ENCODE results near the gene DNAI2. TPM values are rescaled to one million over a fixed set of nuclear protein-coding genes. Genes with fewer than 3 reads are reported as not detected.

Gene DNAI2
- polyA plus RNA-seq, 1 of the 3 experiments (the other 2 are of a cell fraction) = not detected

DNA sequence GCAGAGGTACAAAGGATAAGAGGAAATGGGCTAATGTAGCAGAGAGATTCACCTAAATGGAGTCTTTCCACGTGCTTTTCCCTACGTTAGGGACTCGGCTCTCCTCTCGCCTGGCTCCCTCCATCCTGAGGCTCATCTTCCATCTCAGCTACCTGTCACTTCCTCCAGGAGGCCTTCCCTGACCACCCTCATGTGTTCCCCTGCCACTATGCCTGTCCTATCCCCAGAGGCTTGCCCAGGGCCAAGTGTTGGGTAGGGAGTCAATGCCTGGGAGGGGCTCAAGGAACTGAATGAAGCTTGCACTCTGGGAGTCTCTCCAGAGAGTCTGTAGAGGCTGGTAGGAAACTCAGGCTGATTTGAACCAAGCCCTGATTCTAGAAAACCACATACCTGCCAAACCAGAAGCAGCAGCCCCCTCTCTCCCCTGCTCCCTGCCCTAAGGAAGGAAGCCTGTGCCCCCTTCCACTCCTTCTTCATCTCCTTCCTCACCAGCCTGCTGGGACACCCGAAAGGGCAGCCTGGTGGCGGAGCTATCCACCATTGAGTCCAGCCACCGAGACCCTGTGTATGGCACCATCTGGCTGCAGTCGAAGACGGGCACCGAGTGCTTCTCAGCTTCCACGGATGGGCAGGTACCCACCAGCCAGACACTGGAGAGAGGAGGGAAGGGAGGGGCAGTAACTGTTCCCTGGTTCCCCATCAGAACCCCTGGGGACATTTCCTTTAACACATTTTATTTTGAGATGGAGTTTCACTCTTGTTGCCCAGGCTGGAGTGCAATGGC, 25.4 kb downstream of the DNAI2 start:
- Histone ChIP-seq H3K4me3 (ENCODE audit: low read depth in 2 of 2, low read length in 1 of 2) (no peak overlapping the region), H3K36me3 (replicated peaks in 1 of 2; ENCODE audit: control insufficient read depth in 1 of 2, insufficient read depth in 2 of 2, low read length in 1 of 2) (no peaks in the 10 kb centered on the region), H3K9me3 (peaks cover 4% of the 10 kb centered on the region; the same call in 1 of the 2 replicates), H4K20me1 (ENCODE audit: insufficient read depth) (no peaks in the 10 kb centered on the region), H3K9me2 (no peaks in the 10 kb centered on the region), H3K79me2 (ENCODE audit: insufficient read depth) (no peaks in the 10 kb centered on the region), H2AFZ (ENCODE audit: low read depth) (no peak overlapping the region), H3K27me3 (ENCODE audit: insufficient read depth) (no peaks in the 10 kb centered on the region), H3K27ac (ENCODE audit: low read depth in 2 of 2, low read length in 1 of 2) (no peak overlapping the region), H3F3A (replicated peaks; ENCODE audit: insufficient read depth) (no peaks in the 10 kb centered on the region), H3K9ac (no peak overlapping the region), H3K4me1 (ENCODE audit: control insufficient read depth in 1 of 2, insufficient read depth in 2 of 2, low read depth in 1 of 2, low read length in 1 of 2) (peaks cover 0 to 3% of the 10 kb centered on the region in 2 experiments; a peak in 1 of 4 replicates), H3K4me2 (no peak overlapping the region)
- no peak for DNase-seq
- WGBS (ENCODE audit: low lambda C conversion rate) = 37% methylated on average over 10 of the region's 11 CpGs
- ChIA-PET CTCF (interaction anchor here (0.5 to 7.8 kb wide), 22 partner anchors 9 to 437 kb away, joined by 3 to 93 read pairs (median 5); partner anchors contain the start of genes RPL38 and TTYH2), POLR2A (interaction anchor here (0.6 kb wide), 1 partner anchor 96 kb away, joined by 3 read pairs; the partner anchor contains the start of gene RPL38)
- TF ChIP-seq FOXM1 (IDR thresholded peaks at IDR 0.05; ENCODE audit: low read depth) = no peak
- no peak for TF ChIP-seq GATA2 (CRISPR knock-in tag; IDR thresholded peaks at IDR 0.05)
- TF ChIP-seq, protein P1, sequence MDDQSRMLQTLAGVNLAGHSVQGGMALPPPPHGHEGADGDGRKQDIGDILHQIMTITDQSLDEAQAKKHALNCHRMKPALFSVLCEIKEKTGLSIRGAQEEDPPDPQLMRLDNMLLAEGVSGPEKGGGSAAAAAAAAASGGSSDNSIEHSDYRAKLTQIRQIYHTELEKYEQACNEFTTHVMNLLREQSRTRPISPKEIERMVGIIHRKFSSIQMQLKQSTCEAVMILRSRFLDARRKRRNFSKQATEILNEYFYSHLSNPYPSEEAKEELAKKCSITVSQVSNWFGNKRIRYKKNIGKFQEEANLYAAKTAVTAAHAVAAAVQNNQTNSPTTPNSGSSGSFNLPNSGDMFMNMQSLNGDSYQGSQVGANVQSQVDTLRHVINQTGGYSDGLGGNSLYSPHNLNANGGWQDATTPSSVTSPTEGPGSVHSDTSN (IDR thresholded peaks at IDR 0.05) = no peak
- no peak for TF ChIP-seq FOXJ3 (CRISPR knock-in tag; IDR thresholded peaks at IDR 0.05)
- TF ChIP-seq POLR2AphosphoS5 (IDR thresholded peaks at IDR 0.05; ENCODE audit: low read depth, low read length) = no peak
- TF ChIP-seq TEAD4 (IDR thresholded peaks at IDR 0.05; ENCODE audit: borderline replicate concordance, insufficient read depth) = no peak

DNA sequence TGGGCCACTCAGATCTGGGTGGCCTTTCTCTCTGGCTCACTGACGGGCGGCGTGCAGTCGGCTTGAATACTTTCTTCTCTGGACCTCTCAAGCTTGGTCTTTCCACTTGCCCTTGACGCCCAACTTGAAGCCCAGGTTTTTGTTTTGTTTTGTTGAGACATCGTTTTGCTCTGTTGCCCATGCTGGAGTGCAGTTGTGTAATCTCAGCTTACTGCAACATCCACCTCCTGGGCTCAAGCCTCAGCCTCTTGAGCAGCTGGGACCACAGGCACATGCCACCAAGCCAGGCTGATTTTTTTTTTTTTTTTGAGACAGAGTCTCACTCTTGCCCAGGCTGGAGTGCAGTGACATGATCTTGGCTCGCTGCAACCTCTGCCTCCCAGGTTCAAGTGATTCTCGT, 29.3 kb downstream of the DNAI2 start:
- Histone ChIP-seq H3K9ac (no peak overlapping the region), H3K27ac (ENCODE audit: low read depth in 2 of 2, low read length in 1 of 2) (no peak overlapping the region), H3F3A (replicated peaks; ENCODE audit: insufficient read depth) (no peaks in the 10 kb centered on the region), H3K9me3 (no peaks in the 10 kb centered on the region), H3K9me2 (no peaks in the 10 kb centered on the region), H3K27me3 (ENCODE audit: insufficient read depth) (no peaks in the 10 kb centered on the region), H2AFZ (ENCODE audit: low read depth) (no peak overlapping the region), H3K36me3 (replicated peaks in 1 of 2; ENCODE audit: control insufficient read depth in 1 of 2, insufficient read depth in 2 of 2, low read length in 1 of 2) (no peaks in the 10 kb centered on the region), H4K20me1 (ENCODE audit: insufficient read depth) (no peaks in the 10 kb centered on the region), H3K4me3 (ENCODE audit: low read depth in 2 of 2, low read length in 1 of 2) (no peak overlapping the region), H3K4me1 (ENCODE audit: control insufficient read depth in 1 of 2, insufficient read depth in 2 of 2, low read depth in 1 of 2, low read length in 1 of 2) (no peaks in the 10 kb centered on the region), H3K79me2 (ENCODE audit: insufficient read depth) (no peaks in the 10 kb centered on the region), H3K4me2 (no peak overlapping the region)
- WGBS (ENCODE audit: low lambda C conversion rate) = 48% methylated on average over 8 of the region's 8 CpGs
- ChIA-PET POLR2A (no interaction called here), CTCF (interaction anchor here (0.9 to 4.5 kb wide), 12 partner anchors 12 to 157 kb away, joined by 3 to 20 read pairs (median 6); partner anchors contain the start of genes BTBD17 and GPR142)
- DNase-seq = no peak
- TF ChIP-seq, protein P2, sequence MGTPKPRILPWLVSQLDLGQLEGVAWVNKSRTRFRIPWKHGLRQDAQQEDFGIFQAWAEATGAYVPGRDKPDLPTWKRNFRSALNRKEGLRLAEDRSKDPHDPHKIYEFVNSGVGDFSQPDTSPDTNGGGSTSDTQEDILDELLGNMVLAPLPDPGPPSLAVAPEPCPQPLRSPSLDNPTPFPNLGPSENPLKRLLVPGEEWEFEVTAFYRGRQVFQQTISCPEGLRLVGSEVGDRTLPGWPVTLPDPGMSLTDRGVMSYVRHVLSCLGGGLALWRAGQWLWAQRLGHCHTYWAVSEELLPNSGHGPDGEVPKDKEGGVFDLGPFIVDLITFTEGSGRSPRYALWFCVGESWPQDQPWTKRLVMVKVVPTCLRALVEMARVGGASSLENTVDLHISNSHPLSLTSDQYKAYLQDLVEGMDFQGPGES (IDR thresholded peaks at IDR 0.05; ENCODE audit: low read depth, low read length) = no peak
- TF ChIP-seq EZH2phosphoT487 (IDR thresholded peaks at IDR 0.05; ENCODE audit: borderline replicate concordance, low read depth) (no peak), RCOR1 (IDR thresholded peaks at IDR 0.05; ENCODE audit: low read length) (no peak), GATA2 (CRISPR knock-in tag; IDR thresholded peaks at IDR 0.05) (no peak), NRF1 (IDR thresholded peaks at IDR 0.05; ENCODE audit: low read depth, low read length) (no peak), CHD2 (IDR thresholded peaks at IDR 0.05; ENCODE audit: low read length, partially characterized antibody) (no peak)

Data from SK-N-SH (cell line).